ENCODE data around the gene SRGAP1.
"Not testable (repeated sequence)": the region's sequence is repeated elsewhere in the genome, so short reads cannot be mapped to it uniquely, and the experiment has no call there.

SRGAP1 gene

DNA sequence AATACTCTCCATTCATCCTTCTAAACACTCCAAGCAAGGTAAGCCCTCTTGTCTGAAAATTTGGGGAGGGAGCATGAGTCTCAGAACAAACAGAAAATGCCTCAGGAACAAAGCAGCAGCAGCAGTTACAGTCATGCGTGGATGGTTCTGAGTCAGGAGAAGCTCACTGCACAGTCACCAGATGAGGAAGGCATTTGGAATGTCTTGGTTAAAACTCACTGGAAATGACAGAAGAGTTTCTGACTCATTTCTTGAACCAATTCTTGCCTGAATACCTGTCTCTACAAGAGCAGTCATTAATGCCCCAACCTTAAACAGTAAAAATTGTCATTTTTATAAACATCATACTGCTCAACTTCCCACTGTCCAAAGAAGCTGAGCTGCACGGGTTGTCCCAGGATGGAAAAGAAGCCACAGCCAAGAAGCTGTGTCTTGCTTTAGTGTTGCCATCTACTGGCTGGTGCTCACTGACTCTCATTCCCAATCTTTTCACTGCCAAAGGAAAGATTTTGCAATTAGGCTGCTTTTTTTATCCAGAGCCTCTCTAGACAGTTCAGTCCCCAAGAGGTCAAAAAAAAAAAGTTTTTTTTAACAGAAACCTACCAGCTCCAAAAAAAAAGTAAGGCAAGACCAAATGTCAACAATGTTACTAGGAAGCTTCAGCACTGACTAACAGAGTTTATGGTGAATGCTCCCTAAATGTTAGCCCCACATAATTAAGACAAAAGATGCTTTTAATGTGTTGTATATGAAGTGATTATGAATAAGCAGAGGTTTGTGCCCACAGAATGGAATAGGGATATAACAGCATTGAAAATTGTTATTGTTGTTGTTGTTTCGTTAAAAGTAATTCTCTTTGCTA lies 337.2 kb downstream of the SRGAP1 start:
- peak; percentile 42 for DNase-seq

DNA sequence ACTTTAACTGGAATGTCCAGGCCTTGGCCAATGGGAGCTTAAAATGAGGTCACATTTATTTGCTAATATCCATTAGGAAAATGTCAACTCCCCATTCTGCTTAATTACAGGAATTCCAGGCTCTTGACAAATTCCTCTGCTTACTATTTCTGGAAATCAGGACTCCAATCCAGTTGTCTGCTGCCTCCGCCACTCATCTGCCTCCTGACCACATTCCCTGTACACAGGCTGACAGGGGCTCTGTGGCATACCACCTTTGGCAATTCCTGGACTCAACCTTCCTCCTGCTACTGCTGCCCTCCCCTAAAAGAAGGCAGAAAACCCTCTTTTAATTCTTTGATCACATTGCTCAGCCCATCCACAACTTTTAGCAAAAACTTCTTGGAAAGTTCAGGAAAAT lies 339.7 kb downstream of the SRGAP1 start:
- no peak for DNase-seq

GRCh38 chr12:64186789-64187188 lies 342.3 kb downstream of the SRGAP1 start:
- no peak for DNase-seq

- no peak for DNase-seq
These were observed 342.9 kb downstream of the SRGAP1 start for GRCh38 chr12:64187370-64187769.

- DNase-seq, result no peak
These were observed 343.3 kb downstream of the SRGAP1 start for GRCh38 chr12:64187794-64188193.

GRCh38 chr12:64189530-64189929 lies 345.0 kb downstream of the SRGAP1 start:
- DNase-seq, result no peak

- DNase-seq, result no peak
These were observed 345.6 kb downstream of the SRGAP1 start for GRCh38 chr12:64190140-64190539.

- DNase-seq, result no peak
These were observed 348.3 kb downstream of the SRGAP1 start for GRCh38 chr12:64192644-64193444.

DNA sequence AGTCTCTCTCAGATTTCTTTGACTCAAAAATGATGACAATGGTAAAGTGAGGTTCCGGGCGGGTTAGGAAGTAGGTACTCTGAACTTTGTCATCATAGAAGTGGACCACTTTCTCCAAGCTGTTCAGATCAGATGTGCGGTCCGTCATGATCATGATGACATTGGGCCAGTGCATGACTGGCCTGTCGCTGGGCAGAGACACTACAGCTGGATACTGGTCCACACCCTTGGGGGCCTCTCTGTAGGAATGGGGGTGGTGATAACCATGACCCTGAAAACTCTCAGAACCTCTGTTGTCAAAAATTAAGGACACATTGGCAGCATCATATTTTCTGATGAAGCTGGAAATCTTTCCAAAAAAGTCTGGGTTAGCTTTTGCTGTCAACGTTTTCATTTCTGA lies 349.4 kb downstream of the SRGAP1 start:
- DNase-seq, result no peak

DNA sequence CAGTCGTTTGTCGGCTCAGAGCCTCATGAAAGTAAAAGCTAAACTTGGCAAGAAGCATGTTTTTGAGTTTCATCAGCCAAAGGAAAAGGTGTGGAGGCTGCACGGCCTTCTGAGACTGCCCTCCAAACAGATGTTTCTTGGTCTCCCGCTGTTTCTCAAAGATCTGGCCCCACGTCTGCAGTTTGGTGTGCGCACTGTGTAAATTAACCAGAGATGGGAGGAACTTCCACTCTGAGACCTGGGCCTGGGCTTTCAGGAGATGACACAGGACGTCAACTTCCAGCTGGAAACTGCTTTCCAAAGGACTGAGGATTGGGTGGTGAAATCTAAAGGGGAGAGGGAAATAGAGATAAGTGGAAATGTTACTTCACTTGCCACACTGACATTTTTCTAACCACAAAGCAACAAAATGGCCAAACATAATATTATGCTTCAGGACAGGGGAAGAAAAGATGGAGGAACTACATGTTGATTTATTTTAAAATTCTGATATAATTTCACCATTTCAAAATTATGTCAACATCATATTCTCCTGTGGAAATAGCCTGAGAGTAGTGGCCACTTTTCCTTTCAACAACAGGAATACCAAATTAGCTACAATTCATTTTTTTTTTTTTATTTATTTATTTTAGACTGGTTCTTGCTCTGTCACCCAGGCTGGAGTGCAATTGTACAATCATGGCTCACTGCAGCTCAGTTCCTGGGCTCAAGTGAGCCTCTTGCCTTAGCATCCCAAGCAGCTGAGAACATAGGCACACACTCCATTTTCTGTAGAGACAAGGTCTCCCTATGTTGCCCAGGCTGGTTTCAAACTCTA lies 350.0 kb downstream of the SRGAP1 start:
- no peak for DNase-seq

DNA sequence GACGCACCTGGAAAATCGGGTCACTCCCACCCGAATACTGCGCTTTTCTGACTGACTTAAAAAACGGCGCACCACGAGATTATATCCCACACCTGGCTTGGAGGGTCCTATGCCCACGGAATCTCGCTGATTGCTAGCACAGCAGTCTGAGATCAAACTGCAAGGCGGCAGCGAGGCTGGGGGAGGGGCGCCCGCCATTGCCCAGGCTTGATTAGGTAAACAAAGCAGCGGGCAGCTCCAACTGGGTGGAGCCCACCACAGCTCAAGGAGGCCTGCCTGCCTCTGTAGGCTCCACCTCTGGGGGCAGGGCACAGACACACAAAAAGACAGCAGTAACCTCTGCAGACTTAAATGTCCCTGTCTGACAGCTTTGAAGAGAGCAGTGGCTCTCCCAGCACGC lies 351.3 kb downstream of the SRGAP1 start:
- not testable (repeated sequence) for DNase-seq

- no peak for DNase-seq
These were observed 358.5 kb downstream of the SRGAP1 start for GRCh38 chr12:64203036-64203435.

- no peak for DNase-seq
These were observed 359.3 kb downstream of the SRGAP1 start for GRCh38 chr12:64203775-64204174.

DNA sequence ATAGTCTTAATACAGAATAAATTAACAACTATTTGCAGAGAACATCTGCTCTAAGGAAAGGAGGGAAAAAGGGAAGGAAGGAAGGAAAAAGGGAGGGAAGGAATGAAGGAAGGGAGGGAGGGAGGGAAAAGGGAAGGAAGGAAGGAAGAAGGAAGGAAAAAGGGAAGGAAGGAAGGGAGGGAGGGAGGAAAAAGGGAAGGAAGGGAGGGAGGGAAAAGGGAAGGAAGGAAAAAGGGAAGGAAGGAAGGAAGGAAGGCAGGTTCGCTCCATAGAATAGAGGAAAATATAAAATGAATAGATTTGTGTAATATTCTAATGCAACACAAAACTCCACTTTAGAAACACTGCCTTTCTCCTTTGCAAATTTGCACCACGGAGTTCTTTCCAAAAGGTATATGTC lies 361.0 kb downstream of the SRGAP1 start:
- DNase-seq, result no peak

DNA sequence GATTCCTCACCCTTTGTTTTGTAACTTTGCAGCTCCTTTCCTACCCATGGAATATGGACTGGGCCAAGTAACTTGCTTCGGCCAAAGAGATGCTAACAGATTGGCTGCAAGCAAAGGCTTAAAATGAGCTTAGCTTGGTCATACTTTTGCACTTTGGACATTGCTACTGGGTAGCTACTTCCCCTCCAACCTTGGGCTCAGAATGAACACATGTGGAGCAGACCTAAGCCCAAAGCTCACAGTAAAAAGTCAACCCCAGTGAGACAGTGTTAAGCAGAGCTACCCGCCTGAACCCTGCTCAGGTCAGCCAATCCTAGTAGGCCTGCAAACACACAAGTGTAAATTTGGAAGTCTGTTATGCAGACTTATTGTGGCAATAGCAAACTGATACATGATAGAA lies 363.0 kb downstream of the SRGAP1 start:
- DNase-seq, result no peak

Data from NCI-H146 (cell line).